ENCODE results near the gene SPANXN1.
"Not testable (repeated sequence)": the region's sequence is repeated elsewhere in the genome, so short reads cannot be mapped to it uniquely, and the experiment has no call there.

SPANXN1 gene

GRCh38 chrX:145247203-145247602 lies at the start of gene SPANXN1:
SPANXN1 (plus strand) TSS chrX:145247503; CDS start chrX:145247587, 84 bp downstream.
- DNase-seq = not testable (repeated sequence)

GRCh38 chrX:145199078-145199477 lies 48.2 kb upstream of the SPANXN1 start:
- DNase-seq = no peak

- DNase-seq = peak; percentile 24
These were observed 33.8 kb upstream of the SPANXN1 start for GRCh38 chrX:145213504-145213903.

- no peak for DNase-seq
These were observed 44.9 kb downstream of the SPANXN1 start for GRCh38 chrX:145292218-145292617.

All from hematopoietic multipotent progenitor cell treated with erythropoietin and hydrocortisone succinate and interleukin-3 and kit ligand, for 4 days (in vitro differentiated cells).